Endothelial cell of umbilical vein (primary cell): Measurements from ENCODE around the gene SCARF1. TPM values are rescaled to one million over a fixed set of nuclear protein-coding genes. Genes with fewer than 3 reads are reported as not detected.

Experiments
- BruUV-seq: library from RNA; stranded (reverse); fragments of 400-500 nt; replicated peaks from 2 replicates; lab custom pipeline; 2021; lab: Mats Ljungman, UMichigan
- CTCF ChIA-PET: fragments of 300-600, 350-600 bp; sonication (Branson Sonifier 250); formaldehyde crosslinking; loops from one replicate; lab custom pipeline; 2021; ENCODE audit warnings: antibody characterized with exemption, inconsistent platforms; lab: Charles Lee
- POLR2A ChIA-PET: fragments of 300-600, 350-600 bp; sonication (Branson Sonifier 250); formaldehyde crosslinking; loops from one replicate; lab custom pipeline; 2021; ENCODE audit warnings: antibody characterized with exemption, inconsistent platforms; lab: Charles Lee
- DNase-seq: peaks from one replicate; pipeline ENCODE4 v3.0.0-alpha.2; 2011; ENCODE audit warnings: low read depth, low spot score
- FAIRE-seq: peaks from 2 replicates; lab custom pipeline; 2011; peaks lifted over from hg19 to GRCh38; lab: Jason Lieb, UNC
- H2AFZ ChIP-seq: 2 replicates; pipeline ENCODE4 v1.6.0; 2012; ENCODE audit warnings: low read depth, low read length, control low read depth, inconsistent platforms
- H3K27ac ChIP-seq: 2 replicates; pipeline ENCODE4 v1.5.1; 2011; ENCODE audit warnings: low read depth, mild to moderate bottlenecking, control low read depth, low read length, moderate library complexity; ENCODE audit not compliant: insufficient read depth
- H3K27me3 ChIP-seq, 2 experiments: 2 replicates each; pipeline versions ENCODE4 v1.6.0 to v1.6.1; 2011; ENCODE audit warnings: low read length in 2 of 2, mixed read lengths in 1 of 2; ENCODE audit not compliant: control insufficient read depth in 2 of 2, insufficient read depth in 2 of 2
- H3K36me3 ChIP-seq, 2 experiments: 2 replicates in 1 of 2; 3 replicates in 1 of 2; pipeline ENCODE4 v1.5.1; 2011; ENCODE audit warnings: low read length in 2 of 2, mild to moderate bottlenecking in 1 of 2, moderate library complexity in 1 of 2; ENCODE audit not compliant: control insufficient read depth in 2 of 2, insufficient read depth in 2 of 2; ENCODE audit errors: extremely low read depth in 1 of 2
- H3K4me1 ChIP-seq: 3 replicates; pipeline ENCODE4 v1.5.1; 2011; ENCODE audit warnings: mild to moderate bottlenecking, low read length; ENCODE audit not compliant: control insufficient read depth, insufficient read depth; ENCODE audit errors: extremely low read depth
- H3K4me2 ChIP-seq: 2 replicates; pipeline ENCODE4 v1.6.1; 2011; ENCODE audit warnings: low read length, control low read depth, mixed read lengths; ENCODE audit not compliant: insufficient read depth
- H3K4me3 ChIP-seq, 3 experiments: fragments of 200-600 bp in 1 of 3; sonication (generic), shearing (Covaris generic) in 1 of 3; replicated peaks in 1 of 3; 2 replicates each; pipeline ENCODE4 v1.5.1; 2011 to 2016; ENCODE audit warnings: control low read depth in 3 of 3, low read length in 3 of 3, mild to moderate bottlenecking in 2 of 3, inconsistent platforms in 1 of 3, low read depth in 1 of 3, moderate library complexity in 1 of 3; ENCODE audit not compliant: insufficient read depth in 1 of 3
- H3K79me2 ChIP-seq: 2 replicates; pipeline ENCODE4 v1.6.0; 2012; ENCODE audit warnings: low read length, inconsistent platforms; ENCODE audit not compliant: control insufficient read depth, insufficient read depth
- H3K9ac ChIP-seq: replicated peaks from 2 replicates; pipeline ENCODE3; 2011; ENCODE audit warnings: low read length, control low read depth; ENCODE audit not compliant: insufficient read depth; ENCODE audit errors: extremely low read depth
- H3K9me1 ChIP-seq: replicated peaks from 3 replicates; pipeline ENCODE4 v1.6.0; 2011; ENCODE audit warnings: mild to moderate bottlenecking, low read length; ENCODE audit not compliant: control insufficient read depth, insufficient read depth; ENCODE audit errors: extremely low read depth
- H3K9me3 ChIP-seq: replicated peaks from 2 replicates; pipeline ENCODE4 v1.5.1; 2012; ENCODE audit warnings: low read length, inconsistent platforms; ENCODE audit not compliant: control insufficient read depth, insufficient read depth
- H4K20me1 ChIP-seq: replicated peaks from 2 replicates; pipeline ENCODE3; 2011; ENCODE audit warnings: mild to moderate bottlenecking, low read length; ENCODE audit not compliant: control insufficient read depth, insufficient read depth; ENCODE audit errors: extremely low read depth
- CTCF ChIP-seq, 2 donors: IDR thresholded peaks; 1 replicate in 1 of 2; 2 replicates in 1 of 2; pipeline ENCODE4 v1.5.1; 2011; ENCODE audit warnings: low read length in 2 of 2, mild to moderate bottlenecking in 2 of 2, moderate library complexity in 2 of 2, control low read depth in 1 of 2, inconsistent platforms in 1 of 2, low read depth in 1 of 2; ENCODE audit not compliant: insufficient read depth in 1 of 2; ENCODE audit errors: extremely low read depth in 1 of 2
- EZH2 ChIP-seq: IDR thresholded peaks from 2 replicates; pipeline ENCODE4 v1.6.1; 2012; ENCODE audit warnings: borderline replicate concordance, low read depth, mild to moderate bottlenecking, moderate library complexity, low read length, inconsistent platforms; ENCODE audit not compliant: severe bottlenecking
- FOS ChIP-seq: IDR thresholded peaks from 2 replicates; pipeline ENCODE4 v1.6.1; 2011; ENCODE audit warnings: mild to moderate bottlenecking, low read length, moderate library complexity, borderline replicate concordance; ENCODE audit not compliant: insufficient read depth
- GATA2 ChIP-seq: IDR thresholded peaks from 2 replicates; pipeline ENCODE4 v1.7.0; 2011; ENCODE audit warnings: low read depth, mild to moderate bottlenecking, moderate library complexity, mixed read lengths, low read length; ENCODE audit not compliant: insufficient read length, insufficient read depth
- JUN ChIP-seq: IDR thresholded peaks from 2 replicates; pipeline ENCODE4 v1.6.1; 2011; ENCODE audit warnings: borderline replicate concordance, low read depth; ENCODE audit not compliant: insufficient read length, insufficient read depth
- MAX ChIP-seq: IDR thresholded peaks from 2 replicates; pipeline ENCODE4 v1.6.1; 2011; ENCODE audit not compliant: insufficient read depth, insufficient read length
- MYC ChIP-seq: IDR thresholded peaks from one replicate; pipeline ENCODE4 v1.6.1; 2011; ENCODE audit warnings: mild to moderate bottlenecking, low read depth, low read length
- POLR2A ChIP-seq: IDR thresholded peaks from 2 replicates; pipeline ENCODE4 v1.6.1; 2012; ENCODE audit warnings: low read depth, mild to moderate bottlenecking, control low read depth, low read length
- POLR2AphosphoS5 ChIP-seq: IDR thresholded peaks from 2 replicates; pipeline ENCODE4 v1.6.1; 2012; ENCODE audit warnings: low read depth, mild to moderate bottlenecking, control low read depth, low read length, moderate library complexity; ENCODE audit not compliant: insufficient read depth
- dilution Hi-C: fragments of 300-500 bp; cut with MboI; formaldehyde crosslinking; loops from one replicate; pipeline ENCODE4 v1.15.0; 2019; ENCODE audit warnings: low sequenced_read_pairs; ENCODE audit not compliant: extremely low pct_ligation_motif_present
- intact Hi-C: fragments of 100-400 bp; cut with micrococcal nuclease; formaldehyde crosslinking; loops from one replicate; pipeline ENCODE4 v1.10.0; 2022
- polyA plus RNA-seq, 4 experiments: library from polyadenylated mRNA; depleted of rRNA in 3 of 4; stranded (reverse) in 3 of 4; unstranded in 1 of 4; fragments of >200 nt; gene quantifications; 2 replicates each; pipeline versions ENCODE4 v1.2.1 to v1.2.3, GENCODE V29; 2011 to 2012; ENCODE audit warnings: missing spikeins in 1 of 4
- total RNA-seq: library from RNA; stranded (reverse); gene quantifications from 2 replicates; pipeline ENCODE4 v1.2.3, GENCODE V29; 2021

The SCARF1 gene
- total and polyA plus RNA-seq, 2 donors (not counting 3 experiments of a cell fraction or from before 2014, with no cell fraction given): 52.8 to 93.7 TPM

- Histone ChIP-seq H3K9me3 (no peaks in the 10 kb centered on the region), H3K9ac (peak within 1 kb of the TSS; percentile 20), H2AFZ (peak within 1 kb of the TSS; percentile 76), H3K9me1 (no peaks in the 10 kb centered on the region), H3K27me3 (no peaks in the 10 kb centered on the region), H3K36me3 (peaks cover 27 to 35% of the 10 kb centered on the region in 2 experiments), H4K20me1 (no peaks in the 10 kb centered on the region), H3K79me2 (peaks cover 6% of the 10 kb centered on the region), H3K27ac (peak within 1 kb of the TSS; percentile 54), H3K4me2 (peak within 1 kb of the TSS; percentile 50), H3K4me1 (peaks cover 33% of the 10 kb centered on the region), H3K4me3 (peak within 1 kb of the TSS; percentile 10 to 52 (median 39))
- no TSS peak for BruUV-seq
- ChIA-PET CTCF (interaction anchor here (0.9 to 7.7 kb wide), 18 partner anchors 9 to 395 kb away, joined by 3 to 218 read pairs (median 7); partner anchors contain the start of genes INPP5K and SLC43A2), POLR2A (interaction anchor here (1.0 to 2.1 kb wide), 3 partner anchors 66 to 76 kb away, joined by 3 to 10 read pairs (median 9); no protein-coding TSS in a partner anchor)
- intact Hi-C loops (loop anchor here (1.0 to 2.0 kb wide), 5 partner anchors 35 to 391 kb away; partner anchors contain the start of genes INPP5K and PRPF8), dilution Hi-C loops (no loop called here)
- no peak for TF ChIP-seq FOS
- no peak for TF ChIP-seq GATA2
- TF ChIP-seq MAX: no peak
- TF ChIP-seq CTCF (IDR thresholded peaks at IDR 0.05; ENCODE audit: extremely low read depth in 1 of 2, insufficient read depth in 1 of 2, low read depth in 1 of 2, low read length in 2 of 2): no peak
- no peak for TF ChIP-seq MYC
- TF ChIP-seq POLR2AphosphoS5: no peak
- no peak for TF ChIP-seq JUN
- TF ChIP-seq EZH2: no peak
- no peak for TF ChIP-seq POLR2A
- peak; percentile 68 for FAIRE-seq
- DNase-seq: peak; percentile 61
Measured at GRCh38 chr17:1649844-1650501, 4.4 kb upstream of the SCARF1 start, which contains the start of gene RILP. Gene RILP (minus strand): TSS chr17:1649866. CDS start chr17:1649804, 62 bp downstream.
